GM21786 (cell line): ENCODE results near the gene NEXN.
"Not testable (repeated sequence)": the region's sequence is repeated elsewhere in the genome, so short reads cannot be mapped to it uniquely, and the experiment has no call there.

Source experiments
- ATAC-seq: cut with Tn5 transposase; IDR thresholded peaks from one replicate; pipeline ENCODE4 v1.9.1; 2021; ENCODE audit not compliant: unreplicated experiment

The NEXN gene

GRCh38 chr1:77905603-77906002 is 17.2 kb downstream of the NEXN start:
- no peak for ATAC-seq

GRCh38 chr1:77906019-77906545 is 17.7 kb downstream of the NEXN start:
- no peak for ATAC-seq

GRCh38 chr1:77906624-77907023 is 18.2 kb downstream of the NEXN start:
- ATAC-seq: no peak

- no peak for ATAC-seq
These were observed 21.7 kb downstream of the NEXN start for GRCh38 chr1:77910116-77910515.

- not testable (repeated sequence) for ATAC-seq
These were observed 30.5 kb downstream of the NEXN start for GRCh38 chr1:77918918-77919317.

GRCh38 chr1:77925518-77925917 is 37.1 kb downstream of the NEXN start:
- ATAC-seq: no peak

GRCh38 chr1:77925956-77926355 is 37.5 kb downstream of the NEXN start:
- ATAC-seq: no peak

- ATAC-seq: peak; percentile 67
These were observed 38.3 kb downstream of the NEXN start for GRCh38 chr1:77926561-77927357.

- ATAC-seq: no peak
These were observed 39.0 kb downstream of the NEXN start for GRCh38 chr1:77927414-77927813.

- no peak for ATAC-seq
These were observed 41.4 kb downstream of the NEXN start for GRCh38 chr1:77929806-77930205.

GRCh38 chr1:77938651-77939050 is 50.2 kb downstream of the NEXN start:
- ATAC-seq: no peak

GRCh38 chr1:77940921-77941570 is 52.6 kb downstream of the NEXN start:
- ATAC-seq: no peak

GRCh38 chr1:77942400-77943140 is 54.1 kb downstream of the NEXN start:
- no peak for ATAC-seq

GRCh38 chr1:77945345-77945744 is 56.9 kb downstream of the NEXN start:
- no peak for ATAC-seq

GRCh38 chr1:77948841-77949424 is 60.5 kb downstream of the NEXN start:
- ATAC-seq: no peak

- peak; percentile 80 for ATAC-seq
These were observed 62.4 kb downstream of the NEXN start for GRCh38 chr1:77950873-77951272.

GRCh38 chr1:77951328-77951727 is 62.9 kb downstream of the NEXN start:
- ATAC-seq: no peak

GRCh38 chr1:77953907-77954306 is 65.5 kb downstream of the NEXN start:
- no peak for ATAC-seq

GRCh38 chr1:77954521-77954920 is 66.1 kb downstream of the NEXN start:
- ATAC-seq: no peak

GRCh38 chr1:77955709-77956108 is 67.3 kb downstream of the NEXN start:
- ATAC-seq: no peak

- no peak for ATAC-seq
These were observed 68.0 kb downstream of the NEXN start for GRCh38 chr1:77956464-77956863.
